GM10847 (cell line): ENCODE measurements around the gene SUMO4.

ENCODE experiments used
- POLR2A ChIP-seq: IDR thresholded peaks from 2 replicates; pipeline ENCODE4 v1.6.1; 2011; ENCODE audit not compliant: insufficient read length; ENCODE audit errors: extremely low read depth

SUMO4 gene

GRCh38 chr6:149400050-149400449, at the start of gene SUMO4:
Gene SUMO4, plus strand, starts transcription at chr6:149400262. Its CDS starts 130 bp downstream, at chr6:149400392.
- no peak for TF ChIP-seq POLR2A

GRCh38 chr6:149354009-149354408, 46.1 kb upstream of the SUMO4 start:
- no peak for TF ChIP-seq POLR2A

DNA sequence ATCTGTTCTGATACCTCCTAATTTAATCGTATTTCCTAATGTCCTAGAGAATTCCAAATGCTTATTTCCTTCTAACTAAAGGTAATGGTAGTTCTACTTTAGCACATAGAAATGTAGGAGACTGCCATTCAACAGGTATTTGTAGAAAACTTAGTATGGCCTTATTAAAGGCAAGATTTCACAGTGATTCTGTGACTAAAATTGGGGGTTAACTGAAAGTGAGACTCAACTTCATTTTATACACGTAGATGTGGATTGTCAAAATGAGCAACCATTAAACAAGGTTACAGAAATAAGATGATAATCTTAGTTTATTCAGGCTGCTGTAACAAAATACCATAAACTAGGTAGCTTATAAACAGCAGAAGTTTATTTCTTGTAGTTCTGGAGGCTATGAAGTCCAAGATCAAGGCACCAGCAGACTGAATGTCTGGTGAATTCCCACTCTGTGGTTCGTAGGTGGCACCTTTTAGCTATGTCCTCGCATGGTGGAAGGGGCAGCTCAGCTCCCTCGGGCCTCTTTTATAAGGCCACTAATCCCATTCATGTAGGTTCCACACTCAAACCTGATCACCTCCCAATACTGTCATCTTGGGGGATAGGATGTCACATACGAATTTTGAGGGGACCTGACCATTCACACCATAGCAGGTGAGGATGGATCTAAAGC, 43.8 kb upstream of the SUMO4 start:
- no peak for TF ChIP-seq POLR2A

- no peak for TF ChIP-seq POLR2A
These were observed 42.1 kb upstream of the SUMO4 start for GRCh38 chr6:149357726-149358538.

GRCh38 chr6:149359440-149359839, 40.6 kb upstream of the SUMO4 start:
- TF ChIP-seq POLR2A: no peak

- TF ChIP-seq POLR2A: no peak
These were observed 39.5 kb upstream of the SUMO4 start for GRCh38 chr6:149360536-149360935.

DNA sequence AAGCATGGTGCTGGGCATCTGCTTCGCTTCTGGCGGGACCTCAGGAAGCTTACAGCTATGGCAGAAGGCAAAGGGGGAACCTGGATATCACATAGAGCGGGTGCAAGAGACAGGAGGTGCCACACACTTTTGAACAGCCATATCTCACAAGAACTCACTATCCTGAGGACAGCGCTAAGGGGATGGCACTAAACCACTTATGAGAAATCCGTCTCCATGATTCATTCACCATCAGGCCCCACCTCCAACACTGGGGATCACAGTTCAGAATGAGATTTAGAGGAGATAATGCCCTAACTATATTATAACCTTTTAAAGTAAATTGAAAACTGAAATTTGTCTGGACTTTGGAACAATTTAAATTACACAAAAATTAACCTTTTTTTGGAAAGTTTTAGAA, 37.8 kb upstream of the SUMO4 start:
- no peak for TF ChIP-seq POLR2A

DNA sequence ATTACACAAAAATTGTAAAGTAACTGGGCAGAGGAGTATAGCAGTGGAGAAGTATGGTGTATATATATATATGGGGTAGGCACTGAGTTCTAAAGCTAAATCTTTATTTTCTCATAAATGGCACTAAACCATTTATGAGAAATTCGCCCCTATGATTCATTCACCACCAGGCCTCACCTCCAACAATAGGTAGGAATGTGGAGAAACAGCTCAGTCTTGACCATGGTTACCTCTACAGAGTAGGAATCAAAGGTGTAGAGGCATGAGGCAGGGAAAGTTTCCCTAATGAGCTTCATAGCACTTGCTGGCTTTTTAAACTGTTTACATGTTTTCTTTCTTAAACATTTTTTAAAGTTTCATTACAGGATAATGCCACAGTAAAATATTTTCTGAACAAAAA, 36.9 kb upstream of the SUMO4 start:
- TF ChIP-seq POLR2A: no peak

DNA sequence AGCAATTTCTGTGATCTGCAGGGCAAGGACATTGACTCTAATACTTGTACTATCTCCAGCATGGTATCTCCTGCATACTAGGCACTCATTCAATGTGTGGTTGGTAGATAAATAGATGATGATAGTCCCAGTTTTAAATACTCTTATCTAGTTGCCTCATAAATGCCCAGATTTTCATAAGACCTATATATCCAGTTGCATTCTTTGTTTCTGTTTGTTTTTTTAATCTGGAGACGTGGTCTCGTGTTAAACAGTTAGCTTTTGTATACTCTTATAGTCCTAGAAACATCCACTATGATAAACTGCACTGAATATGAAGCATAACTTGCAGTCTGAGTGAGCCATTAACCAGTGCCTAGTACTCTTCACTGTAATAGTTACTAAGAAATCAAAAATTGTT, 35.5 kb upstream of the SUMO4 start:
- TF ChIP-seq POLR2A: no peak

- no peak for TF ChIP-seq POLR2A
These were observed 34.9 kb upstream of the SUMO4 start for GRCh38 chr6:149365197-149365596.

DNA sequence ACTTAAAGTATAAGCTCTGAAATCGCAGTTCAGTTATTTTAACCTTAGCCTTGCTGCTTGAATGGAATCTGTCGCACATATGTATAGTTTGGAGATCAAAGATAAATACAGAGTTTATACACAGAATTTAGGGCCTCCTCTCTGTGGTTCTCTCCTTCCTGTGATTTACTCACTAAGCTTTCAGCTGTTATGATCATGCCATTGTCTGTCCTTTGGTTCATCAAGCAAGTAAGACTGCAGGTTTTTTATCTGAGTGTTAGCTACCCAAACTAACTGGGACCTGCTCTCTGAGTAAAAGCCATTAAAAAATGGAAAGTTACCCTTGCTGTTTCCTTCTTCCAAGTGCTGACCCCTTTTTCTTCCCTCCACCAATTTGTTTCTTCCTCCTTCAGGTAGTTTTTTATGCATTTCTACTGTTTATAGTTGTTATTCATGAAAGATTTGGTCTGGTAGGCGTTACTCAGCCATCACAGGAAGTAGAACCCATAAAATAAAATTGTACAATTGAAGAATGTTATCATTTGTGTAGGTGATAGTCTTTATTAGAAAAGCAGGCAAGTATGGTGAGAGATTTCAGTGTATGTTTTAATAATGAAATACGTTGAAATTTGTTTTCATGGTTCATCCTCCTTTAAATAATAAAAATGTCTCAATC, 33.7 kb upstream of the SUMO4 start:
- TF ChIP-seq POLR2A: no peak

DNA sequence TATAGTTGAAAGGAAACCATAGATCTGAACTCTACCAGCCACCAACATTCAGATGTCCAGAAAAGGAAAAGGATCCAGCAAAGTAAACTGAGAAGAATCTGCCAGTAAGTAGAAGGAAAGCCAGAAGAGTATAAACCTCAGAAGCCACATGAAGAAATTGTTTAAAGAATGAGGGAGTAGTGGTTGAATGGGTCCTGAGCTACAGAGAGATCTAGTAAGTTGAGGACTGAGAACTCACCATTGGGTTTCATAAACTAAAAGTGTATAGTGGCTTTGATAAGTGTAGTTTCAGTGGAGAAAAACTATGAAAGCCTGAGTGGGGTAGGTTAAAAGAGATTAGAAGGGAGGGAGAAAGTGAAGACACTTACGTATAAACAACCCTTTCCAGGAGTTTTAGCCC, 32.0 kb upstream of the SUMO4 start:
- TF ChIP-seq POLR2A: no peak

DNA sequence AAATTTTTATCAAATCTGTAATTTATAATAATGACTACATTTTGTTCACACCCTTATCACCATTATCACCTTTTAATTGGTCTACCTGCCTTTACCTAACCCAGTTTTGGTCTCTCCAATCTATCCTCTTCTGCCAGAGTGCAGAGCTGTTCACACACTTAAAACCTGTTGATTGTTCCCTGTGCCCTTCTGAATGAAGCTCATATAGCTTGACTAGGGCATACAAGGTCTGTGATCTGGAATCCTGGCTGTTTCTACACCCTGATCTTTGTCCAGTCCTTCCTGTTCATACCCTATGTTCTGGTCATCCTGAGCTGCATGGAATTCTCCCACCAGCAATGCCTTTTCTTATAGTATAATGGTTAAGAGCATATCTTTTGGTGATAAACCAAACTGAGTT, 28.9 kb upstream of the SUMO4 start:
- TF ChIP-seq POLR2A: no peak

- no peak for TF ChIP-seq POLR2A
These were observed 28.0 kb upstream of the SUMO4 start for GRCh38 chr6:149372062-149372461.

- no peak for TF ChIP-seq POLR2A
These were observed 26.6 kb upstream of the SUMO4 start for GRCh38 chr6:149373511-149373910.

DNA sequence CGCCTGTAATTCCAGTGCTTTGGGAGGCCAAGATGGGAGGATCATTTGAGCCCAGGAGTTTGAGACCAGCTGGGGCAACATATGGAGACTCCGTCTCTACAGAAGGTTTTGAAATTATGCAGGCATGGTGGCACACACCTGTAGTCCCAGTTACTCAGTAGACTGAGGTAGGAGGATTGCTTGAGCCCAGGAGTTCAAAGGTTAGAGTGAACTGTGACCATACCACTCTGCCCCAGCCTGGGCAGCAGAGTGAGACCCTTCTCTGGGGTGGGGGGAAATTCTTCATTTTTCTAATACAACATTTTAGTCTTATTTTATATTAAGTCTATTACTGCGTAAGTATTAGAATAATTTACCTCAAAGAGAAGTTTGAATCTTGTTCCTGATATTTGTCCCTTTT, 20.1 kb upstream of the SUMO4 start:
- no peak for TF ChIP-seq POLR2A
